Adrenal gland (tissue), 5 donors: Measurements from ENCODE around the gene CCNI.

ENCODE experiments used
- POLR2A ChIP-seq, 2 donors: fragments of 450-650 bp; IDR thresholded peaks; one replicate each; pipeline ENCODE4 v1.6.1; 2017; ENCODE audit warnings: antibody characterized with exemption in 2 of 2, mild to moderate bottlenecking in 2 of 2, moderate library complexity in 1 of 2
- TF ChIP-seq, protein P1 (sequence below), 6 experiments: fragments of 450-650 bp in 4 of 6; fragments of 200-600 bp in 2 of 6; sonication (generic) in 1 of 6; IDR thresholded peaks; 1 replicate in 5 of 6; 2 replicates in 1 of 6; pipeline versions ENCODE4 v1.5.1 to v1.8.0; 2016 to 2021; ENCODE audit warnings: antibody characterized with exemption in 6 of 6, mild to moderate bottlenecking in 2 of 6, moderate library complexity in 1 of 6
- donor health status: DM: no; HTN: no; CAD: no.

DNA sequence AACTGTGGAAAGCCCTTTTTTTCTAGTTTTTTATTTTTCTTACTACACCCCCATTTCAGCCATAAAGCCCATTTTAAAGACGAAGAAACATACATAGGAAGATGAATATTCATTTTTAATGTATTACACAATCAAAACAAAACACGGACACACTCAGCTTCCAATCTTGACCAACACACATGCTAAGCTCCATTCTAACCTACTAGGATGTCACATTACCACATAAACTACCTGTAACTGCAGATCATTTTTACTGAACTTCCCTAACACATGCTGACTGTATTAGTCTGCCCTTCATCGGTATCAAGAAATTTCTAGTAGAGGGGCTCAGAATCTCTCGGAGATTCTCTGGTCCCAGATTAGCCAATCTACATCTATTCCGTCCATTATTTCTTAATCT, 1.8 kb downstream of the CCNI start:
- TF ChIP-seq, protein P1, sequence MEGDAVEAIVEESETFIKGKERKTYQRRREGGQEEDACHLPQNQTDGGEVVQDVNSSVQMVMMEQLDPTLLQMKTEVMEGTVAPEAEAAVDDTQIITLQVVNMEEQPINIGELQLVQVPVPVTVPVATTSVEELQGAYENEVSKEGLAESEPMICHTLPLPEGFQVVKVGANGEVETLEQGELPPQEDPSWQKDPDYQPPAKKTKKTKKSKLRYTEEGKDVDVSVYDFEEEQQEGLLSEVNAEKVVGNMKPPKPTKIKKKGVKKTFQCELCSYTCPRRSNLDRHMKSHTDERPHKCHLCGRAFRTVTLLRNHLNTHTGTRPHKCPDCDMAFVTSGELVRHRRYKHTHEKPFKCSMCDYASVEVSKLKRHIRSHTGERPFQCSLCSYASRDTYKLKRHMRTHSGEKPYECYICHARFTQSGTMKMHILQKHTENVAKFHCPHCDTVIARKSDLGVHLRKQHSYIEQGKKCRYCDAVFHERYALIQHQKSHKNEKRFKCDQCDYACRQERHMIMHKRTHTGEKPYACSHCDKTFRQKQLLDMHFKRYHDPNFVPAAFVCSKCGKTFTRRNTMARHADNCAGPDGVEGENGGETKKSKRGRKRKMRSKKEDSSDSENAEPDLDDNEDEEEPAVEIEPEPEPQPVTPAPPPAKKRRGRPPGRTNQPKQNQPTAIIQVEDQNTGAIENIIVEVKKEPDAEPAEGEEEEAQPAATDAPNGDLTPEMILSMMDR (IDR thresholded peaks at IDR 0.05), result no peak
- TF ChIP-seq POLR2A (IDR thresholded peaks at IDR 0.05), result no peak
